Measurements from ENCODE around the gene FANCE. TPM values are rescaled to one million over a fixed set of nuclear protein-coding genes. Genes with fewer than 3 reads are reported as not detected.
"Not testable (repeated sequence)": the region's sequence is repeated elsewhere in the genome, so short reads cannot be mapped to it uniquely, and the experiment has no call there.

Gene FANCE
- total and polyA plus RNA-seq, 9 donors = 5.3 to 12.2 (median 9.1) TPM

DNA sequence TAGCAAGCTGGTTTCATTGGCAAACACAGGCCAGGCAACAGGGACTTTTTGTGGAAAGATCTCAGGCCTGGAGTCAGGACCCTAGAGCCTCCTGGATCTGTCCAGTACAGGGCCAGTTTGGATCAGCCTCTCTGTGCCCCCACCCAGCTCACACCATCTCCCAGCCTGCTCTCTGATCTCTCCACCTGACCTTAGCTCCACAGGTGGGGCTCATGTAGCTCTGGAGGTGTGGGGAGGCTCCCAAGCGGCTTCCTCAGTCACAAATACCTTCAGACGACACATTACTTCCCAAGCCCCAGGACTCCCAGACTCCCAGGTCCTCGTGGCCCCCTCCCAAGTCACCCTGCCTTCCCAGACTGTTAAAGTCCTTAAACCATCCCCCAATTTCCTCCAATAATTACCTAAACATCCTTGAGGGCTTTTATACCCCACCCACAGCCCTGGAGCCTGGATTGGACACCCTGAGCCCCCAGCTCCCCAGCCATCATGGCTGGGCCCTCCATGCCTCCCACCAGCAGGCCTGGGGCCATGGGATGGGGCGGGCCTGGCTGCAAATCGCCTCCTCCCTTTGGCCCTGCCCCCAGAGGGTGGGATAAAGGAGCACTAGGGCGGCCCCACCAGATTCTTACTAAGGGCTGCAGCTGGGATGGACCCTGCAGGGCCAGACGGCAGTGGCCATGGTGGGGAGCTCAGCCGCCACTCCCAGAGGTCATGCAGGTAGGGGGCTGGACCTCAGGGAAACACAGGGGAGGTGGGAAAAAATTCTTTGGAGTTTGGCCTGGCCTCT lies 15.9 kb upstream of the FANCE start:
- no peak overlapping the region for H3K4me3 ChIP-seq
- intact Hi-C loops (cut with DNase I) = loop anchor here in 1 of 4 donors (5.0 kb wide), 1 partner anchor 1394 kb away; no protein-coding TSS in a partner anchor
- TF ChIP-seq POLR2A (IDR thresholded peaks at IDR 0.05) = no peak
- TF ChIP-seq, protein P1, sequence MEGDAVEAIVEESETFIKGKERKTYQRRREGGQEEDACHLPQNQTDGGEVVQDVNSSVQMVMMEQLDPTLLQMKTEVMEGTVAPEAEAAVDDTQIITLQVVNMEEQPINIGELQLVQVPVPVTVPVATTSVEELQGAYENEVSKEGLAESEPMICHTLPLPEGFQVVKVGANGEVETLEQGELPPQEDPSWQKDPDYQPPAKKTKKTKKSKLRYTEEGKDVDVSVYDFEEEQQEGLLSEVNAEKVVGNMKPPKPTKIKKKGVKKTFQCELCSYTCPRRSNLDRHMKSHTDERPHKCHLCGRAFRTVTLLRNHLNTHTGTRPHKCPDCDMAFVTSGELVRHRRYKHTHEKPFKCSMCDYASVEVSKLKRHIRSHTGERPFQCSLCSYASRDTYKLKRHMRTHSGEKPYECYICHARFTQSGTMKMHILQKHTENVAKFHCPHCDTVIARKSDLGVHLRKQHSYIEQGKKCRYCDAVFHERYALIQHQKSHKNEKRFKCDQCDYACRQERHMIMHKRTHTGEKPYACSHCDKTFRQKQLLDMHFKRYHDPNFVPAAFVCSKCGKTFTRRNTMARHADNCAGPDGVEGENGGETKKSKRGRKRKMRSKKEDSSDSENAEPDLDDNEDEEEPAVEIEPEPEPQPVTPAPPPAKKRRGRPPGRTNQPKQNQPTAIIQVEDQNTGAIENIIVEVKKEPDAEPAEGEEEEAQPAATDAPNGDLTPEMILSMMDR (IDR thresholded peaks at IDR 0.05) = no peak
- no peak for TF ChIP-seq EP300 (IDR thresholded peaks at IDR 0.05)
- no peaks in the 10 kb centered on the region for H3K9me3 ChIP-seq
- DNase-seq = no peak
- H3K27me3 ChIP-seq = no peaks in the 10 kb centered on the region
- no peak overlapping the region for H3K27ac ChIP-seq
- H3K4me1 ChIP-seq (ENCODE audit: insufficient read depth) = no peaks in the 10 kb centered on the region
- 87 to 90% (median 87%) methylated on average over 8 of the region's 8 CpGs for WGBS, 3 donors
- no peaks in the 10 kb centered on the region for H3K36me3 ChIP-seq

DNA sequence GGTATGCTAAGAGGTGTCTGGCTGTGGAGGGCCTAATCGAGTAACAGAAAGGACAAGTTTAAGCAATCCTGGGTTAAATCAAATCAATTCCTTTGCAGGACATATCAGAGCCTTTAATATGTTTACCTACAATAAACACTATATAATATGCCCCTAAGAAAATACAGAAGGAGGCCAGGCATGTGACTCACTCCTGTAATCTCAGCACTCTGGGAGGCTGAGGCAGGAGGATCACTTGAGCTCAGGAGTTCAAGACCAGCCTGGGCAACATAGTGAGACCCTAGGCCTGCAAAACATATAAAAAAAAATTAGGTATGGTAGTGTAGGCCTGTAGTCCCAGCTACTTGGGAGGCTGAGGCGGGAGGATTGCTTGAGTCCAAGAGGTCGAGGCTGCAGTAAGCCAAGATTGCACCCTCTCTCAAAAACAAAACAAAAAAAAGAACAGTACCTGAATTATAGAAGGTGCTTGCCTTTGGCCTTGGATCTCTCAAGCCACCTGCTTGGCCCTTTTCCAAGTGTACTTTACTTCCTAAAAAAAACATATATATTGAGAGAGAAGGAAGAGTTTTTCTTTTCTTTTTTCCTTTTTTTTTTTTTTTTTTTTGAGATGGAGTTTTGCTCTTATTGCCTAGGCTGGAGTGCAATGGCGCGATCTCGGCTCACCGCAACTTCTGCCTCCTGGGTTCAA lies 13.6 kb upstream of the FANCE start:
- not testable (repeated sequence) for H3K27ac ChIP-seq; H3K9me3 ChIP-seq; H3K27me3 ChIP-seq; DNase-seq; H3K36me3 ChIP-seq; H3K4me3 ChIP-seq; H3K4me1 ChIP-seq (ENCODE audit: insufficient read depth)
- 93 to 94% (median 94%) methylated on average over 7 of the region's 7 CpGs for WGBS, 3 donors
- intact Hi-C loops (cut with DNase I) = loop anchor here in 1 of 4 donors (5.0 kb wide), 1 partner anchor 1396 kb away; no protein-coding TSS in a partner anchor

DNA sequence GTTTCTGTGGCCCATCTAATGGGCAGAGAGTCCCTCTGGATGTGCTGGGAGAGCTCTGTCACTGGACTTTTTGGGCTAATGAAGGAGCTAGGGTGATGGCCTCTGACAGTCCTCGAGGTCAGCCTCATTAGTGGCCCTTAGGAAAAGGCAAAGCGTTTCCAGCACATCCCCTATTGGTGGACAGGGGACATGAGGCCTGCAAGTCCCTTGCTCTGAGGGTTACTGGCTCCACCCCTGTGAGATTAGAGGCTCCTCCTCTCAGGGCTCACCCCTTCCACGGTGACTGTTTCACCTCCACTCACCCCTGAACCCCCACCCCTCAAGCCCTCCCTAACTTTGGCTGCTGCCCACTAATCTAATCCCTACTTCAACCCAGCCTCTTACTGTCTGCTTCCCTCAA lies 12.8 kb upstream of the FANCE start:
- H3K4me3 ChIP-seq = no peak overlapping the region
- H3K36me3 ChIP-seq = no peaks in the 10 kb centered on the region
- TF ChIP-seq, protein P1 (IDR thresholded peaks at IDR 0.05) = no peak
- TF ChIP-seq POLR2A (IDR thresholded peaks at IDR 0.05) (no peak), EP300 (IDR thresholded peaks at IDR 0.05) (no peak)
- no peak for DNase-seq
- no peaks in the 10 kb centered on the region for H3K9me3 ChIP-seq
- 35 to 43% (median 41%) methylated on average over 3 of the region's 3 CpGs for WGBS, 3 donors
- H3K27me3 ChIP-seq = no peaks in the 10 kb centered on the region
- no peak overlapping the region for H3K27ac ChIP-seq
- intact Hi-C loops (cut with DNase I) = loop anchor here in 1 of 4 donors (5.0 kb wide), 1 partner anchor 1397 kb away; no protein-coding TSS in a partner anchor
- H3K4me1 ChIP-seq (ENCODE audit: insufficient read depth) = no peaks in the 10 kb centered on the region

DNA sequence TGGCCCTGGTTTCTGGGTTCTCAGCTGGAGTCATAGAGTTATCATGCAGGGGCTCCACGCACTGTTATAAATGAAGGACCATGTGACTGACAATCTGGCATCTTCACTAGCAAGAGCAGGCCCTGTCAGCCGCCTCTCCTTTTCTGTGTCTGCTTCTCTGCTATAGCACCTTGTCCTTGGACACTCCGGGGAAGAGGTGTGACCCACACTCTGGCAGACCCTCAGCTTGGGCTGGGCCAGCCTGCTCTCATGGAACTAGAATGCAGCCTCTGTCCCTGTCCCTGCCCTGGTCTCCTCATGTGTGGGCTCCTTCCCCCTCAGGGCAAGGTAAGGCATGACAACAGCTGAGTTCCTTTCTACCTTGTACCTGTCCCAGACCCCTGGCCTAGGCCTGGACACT lies 10.9 kb upstream of the FANCE start:
- no peak for DNase-seq
- H3K27ac ChIP-seq = no peak overlapping the region
- intact Hi-C loops (cut with DNase I) = no loop called here
- 72 to 82% (median 75%) methylated on average over 3 of the region's 3 CpGs for WGBS, 3 donors
- no peaks in the 10 kb centered on the region for H3K4me1 ChIP-seq (ENCODE audit: insufficient read depth)
- no peaks in the 10 kb centered on the region for H3K27me3 ChIP-seq
- TF ChIP-seq EP300 (IDR thresholded peaks at IDR 0.05) (no peak), POLR2A (IDR thresholded peaks at IDR 0.05) (no peak)
- TF ChIP-seq, protein P1 (IDR thresholded peaks at IDR 0.05) = no peak
- no peaks in the 10 kb centered on the region for H3K9me3 ChIP-seq
- H3K4me3 ChIP-seq = no peak overlapping the region
- no peaks in the 10 kb centered on the region for H3K36me3 ChIP-seq

DNA sequence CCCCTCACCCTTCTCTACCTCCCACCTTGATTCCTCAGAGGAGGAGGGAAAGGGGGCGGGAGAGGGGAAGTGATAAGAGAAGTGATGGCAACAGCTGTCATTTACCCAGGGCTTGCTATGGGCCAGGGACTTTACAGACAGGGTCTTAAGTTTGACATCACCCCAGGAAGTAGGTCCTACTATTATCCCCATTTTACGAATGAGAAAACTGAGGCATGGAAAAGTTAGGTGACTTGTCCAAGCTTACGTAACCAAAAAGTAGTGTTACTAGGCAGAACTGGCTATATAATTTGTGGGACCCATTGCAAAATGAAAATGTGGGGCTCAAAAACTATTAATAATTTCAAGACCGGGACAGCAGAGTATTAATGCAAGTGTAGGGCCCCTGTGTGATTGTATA lies 10.5 kb upstream of the FANCE start:
- Histone ChIP-seq H3K9me3 (no peaks in the 10 kb centered on the region), H3K27ac (no peak overlapping the region), H3K4me1 (ENCODE audit: insufficient read depth) (no peaks in the 10 kb centered on the region), H3K36me3 (no peaks in the 10 kb centered on the region), H3K27me3 (no peaks in the 10 kb centered on the region), H3K4me3 (no peak overlapping the region)
- TF ChIP-seq, protein P1 (IDR thresholded peaks at IDR 0.05) = no peak
- TF ChIP-seq EP300 (IDR thresholded peaks at IDR 0.05) = no peak
- TF ChIP-seq POLR2A (IDR thresholded peaks at IDR 0.05) = no peak
- DNase-seq = no peak
- WGBS, 3 donors = 89 to 95% (median 93%) methylated on average over 4 of the region's 4 CpGs
- intact Hi-C loops (cut with DNase I) = no loop called here
